DOHH2 (cell line): ENCODE data around the gene ARHGAP27.

Experiments used
- H3F3A ChIP-seq: fragments of 200-600 bp; sonication (generic), shearing (Covaris generic); 2 replicates; pipeline ENCODE4 v1.6.0; 2016; ENCODE audit warnings: antibody characterized with exemption, mild to moderate bottlenecking; ENCODE audit not compliant: control insufficient read depth, insufficient read depth
- H3K27ac ChIP-seq: fragments of 200-600 bp; sonication (generic); 2 replicates; pipeline ENCODE4 v1.5.1; 2014; ENCODE audit warnings: low read depth, mild to moderate bottlenecking, low read length, moderate library complexity
- H3K27me3 ChIP-seq: fragments of 200-600 bp; sonication (generic); 2 replicates; pipeline ENCODE4 v1.6.1; 2014; ENCODE audit warnings: mild to moderate bottlenecking, low read length, mixed read lengths; ENCODE audit not compliant: control insufficient read depth
- H3K36me3 ChIP-seq: fragments of 200-600 bp; sonication (generic); 2 replicates; pipeline ENCODE4 v1.6.1; 2014; ENCODE audit warnings: mild to moderate bottlenecking, low read length, moderate library complexity, mixed read lengths; ENCODE audit not compliant: control insufficient read depth
- H3K4me1 ChIP-seq: fragments of 200-600 bp; sonication (generic); 2 replicates; pipeline ENCODE4 v1.6.1; 2014; ENCODE audit warnings: mild to moderate bottlenecking, low read length, mixed read lengths; ENCODE audit not compliant: control insufficient read depth
- H3K4me2 ChIP-seq: fragments of 200-600 bp; sonication (generic); 2 replicates; pipeline ENCODE4 v1.6.0; 2014; ENCODE audit warnings: mild to moderate bottlenecking, low read length, moderate library complexity
- H3K4me3 ChIP-seq: fragments of 200-600 bp; sonication (generic); 2 replicates; pipeline ENCODE4 v1.5.1; 2014; ENCODE audit warnings: mild to moderate bottlenecking, low read length, mixed read lengths
- H3K79me2 ChIP-seq: fragments of 200-600 bp; sonication (generic); 2 replicates; pipeline ENCODE4 v1.6.1; 2014; ENCODE audit warnings: mild to moderate bottlenecking, low read length, mixed read lengths; ENCODE audit not compliant: control insufficient read depth
- H3K9me2 ChIP-seq: fragments of 200-600 bp; sonication (generic); replicated peaks from 2 replicates; pipeline ENCODE4 v1.6.1; 2014; ENCODE audit warnings: mild to moderate bottlenecking, low read length, mixed read lengths; ENCODE audit not compliant: control insufficient read depth
- H3K9me3 ChIP-seq: fragments of 200-600 bp; sonication (generic); 2 replicates; pipeline ENCODE4 v1.6.1; 2014; ENCODE audit warnings: antibody characterized with exemption, low read length, mixed read lengths; ENCODE audit not compliant: control insufficient read depth, insufficient read depth
- H4K20me1 ChIP-seq: fragments of 200-600 bp; sonication (generic); 2 replicates; pipeline ENCODE4 v1.6.0; 2014; ENCODE audit warnings: low read depth, mild to moderate bottlenecking, antibody characterized with exemption, low read length, moderate library complexity; ENCODE audit not compliant: control insufficient read depth, insufficient read depth
- CTCF ChIP-seq: fragments of 200-600 bp; sonication (generic); IDR thresholded peaks from one replicate; pipeline ENCODE4 v1.5.1; 2014; ENCODE audit warnings: antibody characterized with exemption, mild to moderate bottlenecking, low read depth, low read length; ENCODE audit not compliant: poor library complexity, severe bottlenecking
- EZH2phosphoT487 ChIP-seq: fragments of 200-600 bp; sonication (generic); IDR thresholded peaks from 2 replicates; pipeline ENCODE4 v1.6.1; 2017; ENCODE audit warnings: borderline replicate concordance, mild to moderate bottlenecking, antibody characterized with exemption, low read length, moderate library complexity, mixed read lengths

Gene ARHGAP27

GRCh38 chr17:45431531-45432404 is 902 bp downstream of the ARHGAP27 start:
- Histone ChIP-seq H3K27me3 (peaks cover 24% of the 10 kb centered on the region), H3F3A (peaks cover 7% of the 10 kb centered on the region), H3K9me3 (no peaks in the 10 kb centered on the region), H3K9me2 (no peaks in the 10 kb centered on the region), H3K4me3 (peak overlapping the region; percentile 54), H3K4me2 (peak overlapping the region; percentile 70), H3K79me2 (no peaks in the 10 kb centered on the region), H3K36me3 (no peaks in the 10 kb centered on the region), H3K27ac (no peak overlapping the region), H3K4me1 (peaks cover 44% of the 10 kb centered on the region), H4K20me1 (no peaks in the 10 kb centered on the region)
- TF ChIP-seq CTCF = no peak
- TF ChIP-seq EZH2phosphoT487 = no peak; the same call in none of the 2 replicates

DNA sequence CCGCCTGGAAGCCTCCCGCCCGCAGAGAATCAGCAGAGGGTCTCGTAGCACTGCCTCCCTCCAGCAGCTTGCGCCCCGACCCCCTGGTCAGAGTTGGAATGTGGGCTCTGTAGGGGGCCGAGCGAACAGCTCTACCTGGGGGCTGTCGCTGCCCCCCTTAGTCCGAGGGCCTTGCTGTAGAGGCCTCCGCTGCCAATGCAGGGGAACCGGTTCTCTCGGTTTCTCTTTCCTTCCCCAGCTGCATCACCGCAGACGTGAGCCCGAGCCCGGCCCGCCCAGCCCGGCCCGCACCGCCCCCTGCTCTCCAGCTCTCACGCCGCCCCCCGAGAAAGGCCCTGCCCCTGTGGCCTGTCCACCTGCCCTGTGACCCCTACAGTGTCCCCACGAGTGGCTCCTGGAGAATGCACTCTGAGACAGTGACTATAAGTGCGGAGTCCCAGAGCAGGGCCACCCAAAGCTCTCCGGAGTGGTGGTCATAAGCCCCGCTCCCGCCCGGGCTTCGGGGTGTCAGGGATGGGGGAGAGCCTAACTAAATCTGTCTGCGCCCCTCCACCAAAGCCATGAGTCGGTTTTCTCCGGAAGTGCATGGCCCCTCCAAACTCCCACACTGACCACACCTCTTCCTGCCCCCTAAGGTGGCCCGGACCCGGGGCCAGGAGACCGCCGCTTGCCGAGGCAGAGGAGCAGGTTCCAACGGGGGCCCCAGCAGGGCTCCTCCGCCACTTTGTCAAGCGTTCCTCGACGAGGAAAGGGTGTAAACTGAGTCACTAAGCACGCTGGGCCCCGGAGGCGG is 1.7 kb downstream of the ARHGAP27 start:
- H3K27me3 ChIP-seq = peaks cover 27% of the 10 kb centered on the region
- no peaks in the 10 kb centered on the region for H3K9me3 ChIP-seq
- peaks cover 7% of the 10 kb centered on the region for H3F3A ChIP-seq
- peak overlapping the region; percentile 54 for H3K4me3 ChIP-seq
- peaks cover 44% of the 10 kb centered on the region for H3K4me1 ChIP-seq
- H3K79me2 ChIP-seq = no peaks in the 10 kb centered on the region
- H4K20me1 ChIP-seq = no peaks in the 10 kb centered on the region
- TF ChIP-seq EZH2phosphoT487 (peak; percentile 81; the same call in 1 of the 2 replicates), CTCF (no peak)
- H3K9me2 ChIP-seq = no peaks in the 10 kb centered on the region
- H3K27ac ChIP-seq = no peak overlapping the region
- no peaks in the 10 kb centered on the region for H3K36me3 ChIP-seq
- H3K4me2 ChIP-seq = peak overlapping the region; percentile 70

GRCh38 chr17:45430006-45430737 is 2.5 kb downstream of the ARHGAP27 start:
- H3K27ac ChIP-seq = no peak overlapping the region
- no peaks in the 10 kb centered on the region for H3K36me3 ChIP-seq
- H3K4me1 ChIP-seq = peaks cover 49% of the 10 kb centered on the region
- H3K9me3 ChIP-seq = no peaks in the 10 kb centered on the region
- H3K9me2 ChIP-seq = no peaks in the 10 kb centered on the region
- H3K79me2 ChIP-seq = no peaks in the 10 kb centered on the region
- peaks cover 7% of the 10 kb centered on the region for H3F3A ChIP-seq
- TF ChIP-seq EZH2phosphoT487 (no peak), CTCF (no peak)
- no peaks in the 10 kb centered on the region for H4K20me1 ChIP-seq
- peaks cover 27% of the 10 kb centered on the region for H3K27me3 ChIP-seq
- no peak overlapping the region for H3K4me2 ChIP-seq
- H3K4me3 ChIP-seq = no peak overlapping the region
